Measurements from ENCODE around the gene VPS45. TPM values are rescaled to one million over a fixed set of nuclear protein-coding genes. Genes with fewer than 3 reads are reported as not detected.
A peak's percentile ranks its signal among the peaks of the same experiment; 100 is the strongest.

VPS45 gene
- polyA plus RNA-seq, 3 donors = 36.0 to 41.9 (median 36.8) TPM

- H2AFZ ChIP-seq (ENCODE audit: insufficient read depth, low read depth, low read length, poor library complexity, severe bottlenecking) = no peak overlapping the region
- no peaks in the 10 kb centered on the region for H3K27me3 ChIP-seq (ENCODE audit: control insufficient read depth in 2 of 2, insufficient read depth in 2 of 2, low read length in 2 of 2)
- H3K4me3 ChIP-seq (replicated peaks in 1 of 3; ENCODE audit: low read depth in 2 of 3, low read length in 3 of 3) = no peak overlapping the region
- TF ChIP-seq, protein P1, sequence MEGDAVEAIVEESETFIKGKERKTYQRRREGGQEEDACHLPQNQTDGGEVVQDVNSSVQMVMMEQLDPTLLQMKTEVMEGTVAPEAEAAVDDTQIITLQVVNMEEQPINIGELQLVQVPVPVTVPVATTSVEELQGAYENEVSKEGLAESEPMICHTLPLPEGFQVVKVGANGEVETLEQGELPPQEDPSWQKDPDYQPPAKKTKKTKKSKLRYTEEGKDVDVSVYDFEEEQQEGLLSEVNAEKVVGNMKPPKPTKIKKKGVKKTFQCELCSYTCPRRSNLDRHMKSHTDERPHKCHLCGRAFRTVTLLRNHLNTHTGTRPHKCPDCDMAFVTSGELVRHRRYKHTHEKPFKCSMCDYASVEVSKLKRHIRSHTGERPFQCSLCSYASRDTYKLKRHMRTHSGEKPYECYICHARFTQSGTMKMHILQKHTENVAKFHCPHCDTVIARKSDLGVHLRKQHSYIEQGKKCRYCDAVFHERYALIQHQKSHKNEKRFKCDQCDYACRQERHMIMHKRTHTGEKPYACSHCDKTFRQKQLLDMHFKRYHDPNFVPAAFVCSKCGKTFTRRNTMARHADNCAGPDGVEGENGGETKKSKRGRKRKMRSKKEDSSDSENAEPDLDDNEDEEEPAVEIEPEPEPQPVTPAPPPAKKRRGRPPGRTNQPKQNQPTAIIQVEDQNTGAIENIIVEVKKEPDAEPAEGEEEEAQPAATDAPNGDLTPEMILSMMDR (IDR thresholded peaks at IDR 0.05) = no peak
- H3K4me1 Mint-ChIP-seq = peaks cover 50% of the 10 kb centered on the region
- H3K36me3 Mint-ChIP-seq = peaks cover 16 to 31% of the 10 kb centered on the region in 2 donors
- no peak for DNase-seq
- peak overlapping the region in 1 of 7 donors; percentile 30 for H3K27ac Mint-ChIP-seq
- H3K27ac ChIP-seq (ENCODE audit: low read depth in 1 of 2, low read length in 2 of 2) = no peak overlapping the region
- peak overlapping the region; percentile 1 for H3K4me2 ChIP-seq (replicated peaks; ENCODE audit: extremely low read depth, low read length, poor library complexity, severe bottlenecking)
- no peak overlapping the region for H3K9ac ChIP-seq (ENCODE audit: insufficient read depth, low read length, poor library complexity, severe bottlenecking)
- peaks cover 17% of the 10 kb centered on the region for H4K20me1 ChIP-seq (ENCODE audit: insufficient read depth, low read length)
- WGBS (ENCODE audit: insufficient coverage) = 64% methylated on average over 3 of the region's 10 CpGs
- H3K4me3 Mint-ChIP-seq = peak overlapping the region in 1 of 2 donors; percentile 10
- peaks cover under 1 to 1% of the 10 kb centered on the region in 2 donors for H3K36me3 ChIP-seq (replicated peaks in 1 of 2; ENCODE audit: control insufficient read depth in 1 of 2, insufficient read depth in 2 of 2, low read length in 2 of 2)
- intact Hi-C loops (cut with micrococcal nuclease) = loop anchor here in 1 of 2 donors (5.0 kb wide), 1 partner anchor 35 kb away; no protein-coding TSS in a partner anchor
- peaks cover 10 to 25% (median 19%) of the 10 kb centered on the region in 3 donors for H3K27me3 Mint-ChIP-seq (ENCODE audit: low read depth in 3 of 3)
- peaks cover 25 to 45% of the 10 kb centered on the region in 2 donors for H3K4me1 ChIP-seq (ENCODE audit: control insufficient read depth in 1 of 2, insufficient read depth in 2 of 2, low read length in 2 of 2)
- no peaks in the 10 kb centered on the region for H3K9me3 ChIP-seq (replicated peaks in 1 of 2; ENCODE audit: control insufficient read depth in 1 of 2, insufficient read depth in 1 of 2, low read length in 2 of 2)
- H3K9me3 Mint-ChIP-seq = no peaks in the 10 kb centered on the region
- peaks cover 43% of the 10 kb centered on the region for H3K79me2 ChIP-seq (ENCODE audit: insufficient read depth, low read length)
These were observed 79.4 kb downstream of the VPS45 start for GRCh38 chr1:150146849-150147542.

GRCh38 chr1:150148837-150149270 is 81.3 kb downstream of the VPS45 start:
- peaks cover 36% of the 10 kb centered on the region for H4K20me1 ChIP-seq (ENCODE audit: insufficient read depth, low read length)
- H3K9ac ChIP-seq (ENCODE audit: insufficient read depth, low read length, poor library complexity, severe bottlenecking) = peak overlapping the region; percentile 88
- WGBS (ENCODE audit: insufficient coverage) = 4% methylated on average over 4 of the region's 8 CpGs
- no peaks in the 10 kb centered on the region for H3K9me3 ChIP-seq (replicated peaks in 1 of 2; ENCODE audit: control insufficient read depth in 1 of 2, insufficient read depth in 1 of 2, low read length in 2 of 2)
- H3K9me3 Mint-ChIP-seq = no peaks in the 10 kb centered on the region
- DNase-seq = peak in 1 of 3 donors; percentile 7
- TF ChIP-seq, protein P1 (IDR thresholded peaks at IDR 0.05) = no peak
- H3K27me3 Mint-ChIP-seq (ENCODE audit: low read depth in 3 of 3) = peaks cover 15 to 26% (median 16%) of the 10 kb centered on the region in 3 donors
- peaks cover 68% of the 10 kb centered on the region for H3K4me1 Mint-ChIP-seq
- peak overlapping the region; percentile 89 to 94 (median 93) for H3K4me3 ChIP-seq (replicated peaks in 1 of 3; ENCODE audit: low read depth in 2 of 3, low read length in 3 of 3)
- intact Hi-C loops (cut with micrococcal nuclease) = loop anchor here in 1 of 2 donors (5.0 kb wide), 1 partner anchor 33 kb away; no protein-coding TSS in a partner anchor
- peaks cover 31 to 48% of the 10 kb centered on the region in 2 donors for H3K36me3 Mint-ChIP-seq
- H3K4me2 ChIP-seq (replicated peaks; ENCODE audit: extremely low read depth, low read length, poor library complexity, severe bottlenecking) = peak overlapping the region; percentile 98
- H3K36me3 ChIP-seq (replicated peaks in 1 of 2; ENCODE audit: control insufficient read depth in 1 of 2, insufficient read depth in 2 of 2, low read length in 2 of 2) = peaks cover 15 to 20% of the 10 kb centered on the region in 2 donors
- H3K79me2 ChIP-seq (ENCODE audit: insufficient read depth, low read length) = peaks cover 62% of the 10 kb centered on the region
- peaks cover 43 to 64% of the 10 kb centered on the region in 2 donors for H3K4me1 ChIP-seq (ENCODE audit: control insufficient read depth in 1 of 2, insufficient read depth in 2 of 2, low read length in 2 of 2)
- H3K4me3 Mint-ChIP-seq = peak overlapping the region; percentile 90 to 96
- H3K27ac ChIP-seq (ENCODE audit: low read depth in 1 of 2, low read length in 2 of 2) = peak overlapping the region in 1 of 2 donors; percentile 92
- H2AFZ ChIP-seq (ENCODE audit: insufficient read depth, low read depth, low read length, poor library complexity, severe bottlenecking) = peak overlapping the region; percentile 88
- H3K27me3 ChIP-seq (ENCODE audit: control insufficient read depth in 2 of 2, insufficient read depth in 2 of 2, low read length in 2 of 2) = no peaks in the 10 kb centered on the region
- H3K27ac Mint-ChIP-seq = peak overlapping the region; percentile 86 to 94 (median 91)

Data from CD14-positive monocyte (primary cell).